Amniotic stem cell (primary cell): ENCODE measurements around the gene TOP1.
A peak's percentile ranks its signal among the peaks of the same experiment; 100 is the strongest.
"Not testable (repeated sequence)": the region's sequence is repeated elsewhere in the genome, so short reads cannot be mapped to it uniquely, and the experiment has no call there.

Experiments
- DNase-seq: peaks from one replicate; lab custom pipeline; 2025; lab: John Stamatoyannopoulos, UW

The TOP1 gene

DNA sequence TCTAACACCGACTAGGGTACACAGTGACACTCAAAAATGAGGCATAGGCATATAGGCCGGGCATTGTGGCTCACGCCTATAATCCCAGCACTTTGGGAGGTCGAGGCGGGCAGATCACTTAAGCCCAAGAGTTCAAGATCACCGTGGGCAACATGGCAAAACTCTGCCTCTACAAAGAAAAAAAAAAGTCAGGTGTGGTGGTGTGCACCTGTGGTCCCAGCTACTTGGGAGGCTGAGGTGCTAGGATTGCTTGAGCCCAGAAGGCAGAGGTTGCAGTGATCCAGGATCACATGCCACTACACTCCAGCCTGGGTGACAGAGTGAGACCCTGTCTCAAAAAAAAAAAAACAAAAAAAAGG, 24.7 kb upstream of the TOP1 start:
- not testable (repeated sequence) for DNase-seq

DNA sequence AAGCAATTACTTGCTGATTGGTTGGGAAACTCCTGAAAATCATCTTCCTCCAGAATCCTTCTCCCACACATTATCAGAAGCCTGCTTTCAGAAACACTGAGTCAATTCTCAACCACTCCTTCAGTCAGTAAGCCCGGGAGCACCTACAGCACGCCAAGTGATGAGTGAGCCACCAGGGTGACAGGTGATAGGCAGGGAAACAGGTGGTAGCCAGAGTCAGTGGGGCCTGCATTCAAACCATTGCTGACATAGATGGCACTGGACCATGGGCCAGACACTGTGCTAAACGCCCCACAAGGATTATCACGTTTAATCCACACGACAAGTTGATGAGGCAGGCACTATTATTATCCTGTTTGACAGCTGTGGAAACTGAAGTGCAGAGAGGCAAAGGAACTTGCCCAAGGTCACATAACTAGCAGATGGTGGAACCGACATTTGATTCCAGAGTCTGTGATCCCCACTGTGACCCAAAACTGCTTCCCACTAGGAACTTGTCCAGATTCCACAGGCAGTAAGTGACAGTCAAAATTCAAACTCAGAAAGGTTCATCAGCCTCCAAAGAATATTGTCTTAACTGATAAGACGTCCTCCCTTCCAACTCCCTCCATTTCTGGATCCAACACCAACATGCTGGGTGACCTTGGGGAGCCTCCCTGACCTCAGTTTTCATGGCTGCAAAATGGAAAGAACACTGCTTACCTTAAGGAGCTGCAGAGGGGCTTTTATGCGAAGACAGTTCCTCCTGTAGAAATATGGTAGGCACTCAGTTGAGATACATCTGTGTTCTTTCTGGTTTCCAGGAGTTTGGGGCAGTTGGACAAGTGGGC, 23.9 kb upstream of the TOP1 start:
- no peak for DNase-seq

GRCh38 chr20:41005361-41005729, 23.3 kb upstream of the TOP1 start:
- DNase-seq, result peak; percentile 68

- no peak for DNase-seq
Measured at GRCh38 chr20:41006126-41006935, 22.3 kb upstream of the TOP1 start.

GRCh38 chr20:41006936-41007474, 21.6 kb upstream of the TOP1 start:
- no peak for DNase-seq

GRCh38 chr20:41007481-41007880, 21.1 kb upstream of the TOP1 start:
- DNase-seq, result no peak

DNA sequence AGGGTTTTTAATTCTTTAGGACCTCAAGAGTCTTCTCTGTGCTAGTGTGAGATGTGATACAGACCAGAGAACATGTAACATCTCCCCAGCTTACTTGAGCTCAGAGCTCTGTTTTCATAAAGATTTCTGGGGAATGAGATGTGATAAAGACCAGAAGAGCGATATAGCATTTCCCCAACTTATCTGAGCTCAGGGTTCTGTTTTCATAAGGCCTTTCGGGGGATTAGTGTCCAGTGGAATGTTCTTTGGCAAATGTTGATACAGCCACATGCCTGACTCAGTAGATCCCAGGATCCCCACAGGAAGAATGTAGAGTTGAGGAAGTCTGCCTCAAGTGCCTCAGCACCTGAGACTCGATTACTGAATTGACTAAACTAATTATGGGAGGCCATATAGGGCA, 18.7 kb upstream of the TOP1 start:
- DNase-seq, result no peak

DNA sequence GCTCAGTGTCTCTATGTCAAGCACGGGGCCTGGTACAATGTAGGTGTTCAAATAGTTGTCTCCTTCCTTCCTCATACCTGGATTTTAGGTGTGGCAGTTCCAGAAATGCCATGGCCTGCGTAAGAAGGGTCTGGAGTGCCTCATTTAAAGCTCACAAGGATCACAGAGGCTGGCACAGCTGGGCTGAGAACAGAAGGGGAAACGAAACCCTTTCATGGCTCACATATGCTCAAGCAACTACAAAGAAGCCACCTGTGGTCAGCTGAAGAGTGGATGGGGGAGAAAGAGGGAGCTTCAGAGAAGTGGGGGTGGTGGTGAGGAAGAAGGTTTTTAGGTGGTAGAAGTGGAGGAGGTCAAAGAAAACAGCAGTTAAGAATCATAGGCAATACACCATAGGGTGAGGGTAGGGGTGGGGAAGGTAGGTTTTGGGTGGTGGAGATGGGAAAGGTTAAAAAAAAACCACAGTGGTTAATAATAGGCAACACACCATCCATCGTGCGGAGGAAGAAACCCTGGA, 17.0 kb upstream of the TOP1 start:
- DNase-seq, result no peak

DNA sequence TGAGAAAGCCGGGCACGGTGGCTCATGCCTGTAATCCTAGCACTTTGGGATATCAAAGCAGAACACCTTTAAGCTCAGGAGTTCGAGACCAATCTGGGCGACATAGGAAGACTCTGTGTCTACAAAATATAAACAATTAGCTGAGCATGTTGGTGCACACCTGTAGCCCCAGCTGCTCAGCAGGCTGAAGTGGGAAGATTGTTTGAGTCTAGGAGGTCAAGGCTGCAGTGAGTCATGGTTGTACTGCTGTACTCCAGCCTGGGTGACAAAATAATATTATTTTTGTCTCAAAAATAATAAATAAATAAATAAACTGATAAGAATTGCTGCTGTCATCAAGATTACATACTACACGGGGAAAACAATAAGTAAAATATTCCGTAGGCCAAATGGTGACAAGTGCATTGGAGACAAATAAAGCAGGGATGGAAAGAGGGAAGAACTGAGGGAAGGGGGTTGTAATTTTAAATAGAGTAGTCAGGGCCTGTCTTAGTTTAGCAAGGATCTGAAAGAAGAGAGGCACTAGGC, 14.0 kb upstream of the TOP1 start:
- no peak for DNase-seq

GRCh38 chr20:41017448-41018042, 11.1 kb upstream of the TOP1 start:
- no peak for DNase-seq

GRCh38 chr20:41018153-41018552, 10.5 kb upstream of the TOP1 start:
- no peak for DNase-seq

GRCh38 chr20:41023549-41023948, 5.1 kb upstream of the TOP1 start:
- no peak for DNase-seq

- DNase-seq, result no peak
Measured at GRCh38 chr20:41027366-41027765, 1.3 kb upstream of the TOP1 start.

DNA sequence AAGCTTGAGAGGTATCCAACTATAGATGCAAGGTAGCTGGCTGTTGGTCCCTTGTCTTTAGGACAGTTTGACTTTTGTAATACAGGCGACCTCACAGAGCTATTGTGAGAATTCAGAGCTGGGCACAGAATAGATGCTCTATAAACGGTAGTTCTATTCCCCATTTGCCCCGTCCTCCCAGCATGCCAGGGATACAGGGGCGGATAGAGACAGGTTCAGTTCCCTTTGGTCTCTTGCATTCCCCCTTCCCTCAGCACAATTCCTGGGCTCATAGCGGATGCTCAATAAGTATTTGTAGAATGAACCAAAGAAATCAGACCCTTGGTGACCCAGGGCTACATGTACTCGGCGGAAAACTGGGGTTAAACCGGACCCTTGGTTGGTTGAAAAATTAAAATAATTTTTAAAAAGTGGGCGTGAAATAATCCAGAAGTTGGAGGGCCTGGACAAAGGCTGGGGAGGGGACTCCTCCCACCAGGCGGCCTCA, 707 bp upstream of the TOP1 start:
- no peak for DNase-seq

DNA sequence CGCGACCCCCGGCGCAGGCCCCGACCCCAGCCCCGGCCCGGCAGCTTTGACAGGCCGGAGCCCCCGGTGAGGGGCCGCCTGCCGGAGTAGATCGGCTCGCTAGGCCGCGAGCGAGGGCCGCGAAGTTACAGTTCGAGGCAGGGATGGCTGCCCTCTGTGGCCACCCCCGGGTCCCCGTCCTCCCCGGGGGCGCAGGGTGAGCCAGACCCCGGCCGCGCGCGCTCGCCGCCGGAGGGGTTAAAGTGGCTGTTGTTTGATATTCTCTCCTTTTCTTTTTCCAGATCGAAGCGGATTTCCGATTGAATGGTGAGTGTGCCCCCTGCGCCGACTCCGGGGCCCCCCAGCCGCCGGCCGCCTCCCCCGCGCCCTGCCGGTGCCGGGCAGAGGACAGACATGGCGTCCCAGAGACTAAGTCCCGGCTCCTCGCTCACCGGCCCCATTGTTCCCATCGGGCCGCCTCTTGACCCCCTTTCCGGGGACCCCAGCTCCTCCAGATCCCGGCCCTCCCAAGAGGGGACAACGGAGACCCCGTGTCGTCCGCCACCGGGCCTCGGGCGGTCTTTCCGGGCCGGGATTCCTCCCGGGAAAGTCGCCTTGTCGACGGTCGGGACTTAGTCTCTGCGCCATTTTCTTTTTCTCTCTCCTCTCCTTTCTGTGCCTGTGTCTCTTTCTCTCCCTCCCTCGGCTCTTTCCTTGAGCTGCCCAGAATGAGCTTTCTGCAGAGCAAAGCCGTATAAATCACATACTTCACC, 704 bp downstream of the TOP1 start:
- DNase-seq, result no peak

DNA sequence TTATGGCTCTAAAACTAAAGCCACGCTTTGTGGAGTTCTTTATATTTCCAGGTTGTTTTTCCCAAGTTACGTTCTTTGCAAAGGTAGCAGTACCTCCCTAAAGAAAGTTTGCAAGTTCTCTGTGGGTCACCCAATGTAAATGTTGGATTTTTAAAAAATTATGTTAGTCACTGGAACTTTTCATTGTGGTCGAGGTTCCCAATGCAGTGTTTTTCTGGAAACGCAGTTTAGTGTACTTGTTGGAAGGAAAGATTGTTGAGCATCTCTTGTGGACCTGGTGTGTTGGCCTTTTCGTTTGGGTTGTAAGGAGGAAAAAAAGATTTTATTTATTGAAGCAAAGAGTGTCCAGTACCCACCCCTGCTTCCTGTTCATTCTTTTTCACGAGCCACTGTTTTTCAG, 1.4 kb downstream of the TOP1 start:
- no peak for DNase-seq

GRCh38 chr20:41030531-41031242, 2.1 kb downstream of the TOP1 start:
- DNase-seq, result no peak

- DNase-seq, result no peak
Measured at GRCh38 chr20:41031243-41031619, 2.6 kb downstream of the TOP1 start.

DNA sequence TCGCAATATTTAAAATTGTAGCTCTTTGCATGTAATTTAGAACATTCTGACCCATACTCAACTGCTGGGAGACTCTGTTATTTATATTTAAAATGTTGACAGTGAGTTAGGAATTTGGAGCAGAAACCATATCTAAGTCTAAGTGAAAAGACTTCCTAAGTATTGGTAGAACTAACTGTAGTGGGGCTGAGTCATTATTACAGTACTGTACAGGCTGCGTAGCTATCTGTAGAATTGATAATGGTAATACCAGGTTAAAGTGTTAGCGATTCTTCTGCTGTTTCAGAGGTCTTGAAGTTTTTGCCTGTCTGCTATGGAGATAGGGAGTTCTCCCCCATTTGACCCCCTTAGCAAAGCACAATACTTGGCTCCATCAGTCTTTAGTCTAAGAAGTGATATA, 3.6 kb downstream of the TOP1 start:
- no peak for DNase-seq

GRCh38 chr20:41034239-41034638, 5.6 kb downstream of the TOP1 start:
- DNase-seq, result no peak

DNA sequence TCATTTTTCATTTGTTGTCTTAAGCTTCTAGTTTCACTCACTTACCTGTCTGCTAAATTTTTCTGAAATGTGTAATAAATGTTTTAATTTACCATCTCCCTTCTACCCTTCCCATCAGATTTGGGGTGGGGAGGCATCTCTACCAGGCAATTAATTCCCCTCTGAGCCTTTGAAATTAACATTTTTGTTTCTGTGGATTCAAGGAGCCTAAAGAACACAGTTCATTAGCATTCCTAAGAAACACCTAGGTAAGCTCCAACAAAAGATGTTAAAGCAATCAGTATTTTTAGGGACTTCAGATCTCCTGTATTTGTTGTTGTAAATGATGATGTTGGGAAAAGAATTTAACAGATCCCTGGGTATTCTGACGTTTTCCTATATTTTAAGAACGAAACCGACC, 6.6 kb downstream of the TOP1 start:
- DNase-seq, result no peak
